HG03103 (cell line): ENCODE results near the gene ST3GAL3.

Experiments used
- ATAC-seq: cut with Tn5 transposase; IDR thresholded peaks from one replicate; pipeline ENCODE4 v1.9.1; 2021; ENCODE audit warnings: low read depth; ENCODE audit not compliant: unreplicated experiment

Gene ST3GAL3

GRCh38 chr1:43974443-43975248 is 267.3 kb downstream of the ST3GAL3 start, which contains the start of gene ATP6V0B:
Gene ATP6V0B, plus strand, starts transcription at chr1:43974960. Its CDS starts 81 bp downstream, at chr1:43975041.
- peak; percentile 61 for ATAC-seq

GRCh38 chr1:43975249-43975961 is 268.1 kb downstream of the ST3GAL3 start:
- ATAC-seq, result no peak

- ATAC-seq, result no peak
Observed at GRCh38 chr1:43976045-43976444, 268.7 kb downstream of the ST3GAL3 start.

- ATAC-seq, result no peak
Observed at GRCh38 chr1:43976890-43977289, 269.6 kb downstream of the ST3GAL3 start.

GRCh38 chr1:43977376-43978263 is 270.3 kb downstream of the ST3GAL3 start:
- no peak for ATAC-seq

- no peak for ATAC-seq
Observed at GRCh38 chr1:43978264-43978550, 270.9 kb downstream of the ST3GAL3 start.

GRCh38 chr1:43978551-43979260 is 271.4 kb downstream of the ST3GAL3 start, which contains the start of gene B4GALT2:
Gene B4GALT2, plus strand, starts transcription at chr1:43979210. Its CDS starts 1,951 bp downstream, at chr1:43981161.
- no peak for ATAC-seq

GRCh38 chr1:43979261-43979527 is 271.9 kb downstream of the ST3GAL3 start:
- no peak for ATAC-seq

GRCh38 chr1:43979528-43980254 is 272.4 kb downstream of the ST3GAL3 start:
- no peak for ATAC-seq

- ATAC-seq, result no peak
Observed at GRCh38 chr1:43980255-43981134, 273.2 kb downstream of the ST3GAL3 start.
